ENCODE data around the gene RFX3.

The RFX3 gene

DNA sequence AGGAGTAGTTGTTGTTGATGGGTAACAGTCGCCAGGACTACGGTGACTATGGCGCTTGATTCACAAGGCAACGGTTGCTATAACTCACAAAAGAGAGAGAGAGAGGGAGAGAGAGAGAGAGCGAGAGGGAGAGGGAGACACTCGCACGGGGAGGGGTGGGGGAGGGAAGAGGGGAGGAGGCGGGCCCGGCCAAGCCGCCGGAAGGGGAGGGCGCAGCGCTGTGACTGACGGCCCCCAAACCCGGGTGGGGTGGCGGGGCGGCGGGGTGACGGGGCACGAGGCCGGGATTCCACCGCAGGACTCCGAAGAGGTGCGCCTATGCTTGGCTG, at the start of gene RFX3:
Gene RFX3 (minus strand): TSS at position 166 of the 329 bp plus-strand sequence. CDS start 130,413 bp downstream, outside the sequence.
- peak; percentile 96 for DNase-seq

DNA sequence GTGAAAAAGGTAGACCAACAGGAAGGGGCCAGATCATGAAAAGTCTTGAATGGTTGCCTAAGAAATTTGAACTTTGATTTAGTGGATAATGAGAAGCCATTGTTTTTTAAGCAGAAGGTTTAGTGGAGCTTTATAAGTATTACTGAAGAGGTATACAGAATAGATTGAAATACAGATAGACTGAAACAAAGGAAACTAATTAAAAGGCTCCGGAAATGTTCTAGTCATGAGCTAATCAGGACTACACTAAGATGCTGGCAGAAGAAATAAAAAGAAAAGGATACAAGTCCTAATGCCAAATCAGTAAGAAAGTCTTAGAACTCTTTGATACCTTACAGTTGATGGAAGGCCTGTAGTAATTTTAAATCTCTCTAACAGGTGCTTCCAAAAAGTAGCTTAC, 45.7 kb upstream of the RFX3 start:
- DNase-seq: no peak

DNA sequence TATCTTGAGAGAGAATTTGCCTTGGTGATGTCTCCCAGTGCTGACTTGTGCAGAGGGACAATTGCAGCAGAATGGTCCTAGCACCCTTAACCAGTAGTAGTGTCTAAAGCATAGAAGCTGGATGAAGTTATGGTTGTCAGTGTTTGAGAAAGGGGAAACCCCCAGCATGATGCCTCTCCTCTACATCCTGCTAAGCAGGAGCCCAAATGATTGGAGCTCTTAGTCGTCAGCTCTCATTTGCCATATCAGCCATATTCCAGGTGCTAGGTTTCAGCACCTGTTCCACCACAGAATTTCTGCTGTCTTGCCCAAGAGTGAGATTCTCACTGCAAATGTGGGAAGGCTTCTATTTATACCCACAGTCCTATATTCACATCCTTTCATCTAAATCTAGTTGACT, 43.7 kb upstream of the RFX3 start:
- no peak for DNase-seq

DNA sequence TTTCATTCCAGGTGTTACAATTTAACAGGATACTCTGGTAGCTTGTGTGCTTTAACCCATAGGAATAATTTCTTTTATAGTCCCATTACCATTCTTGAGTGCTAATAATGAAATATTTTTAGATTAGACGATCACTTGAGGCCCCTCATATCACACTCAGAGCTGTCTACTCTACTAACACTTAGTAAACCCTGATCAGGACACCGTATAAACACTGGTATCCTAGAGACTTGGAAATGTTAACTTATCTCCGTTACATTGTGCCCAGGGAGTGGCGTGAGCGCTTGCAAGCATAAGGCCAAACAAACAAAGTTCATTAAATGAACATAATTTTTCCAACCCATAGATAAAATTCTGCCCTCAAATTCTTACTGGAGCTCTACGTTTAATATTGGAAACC, 42.2 kb upstream of the RFX3 start:
- no peak for DNase-seq

DNA sequence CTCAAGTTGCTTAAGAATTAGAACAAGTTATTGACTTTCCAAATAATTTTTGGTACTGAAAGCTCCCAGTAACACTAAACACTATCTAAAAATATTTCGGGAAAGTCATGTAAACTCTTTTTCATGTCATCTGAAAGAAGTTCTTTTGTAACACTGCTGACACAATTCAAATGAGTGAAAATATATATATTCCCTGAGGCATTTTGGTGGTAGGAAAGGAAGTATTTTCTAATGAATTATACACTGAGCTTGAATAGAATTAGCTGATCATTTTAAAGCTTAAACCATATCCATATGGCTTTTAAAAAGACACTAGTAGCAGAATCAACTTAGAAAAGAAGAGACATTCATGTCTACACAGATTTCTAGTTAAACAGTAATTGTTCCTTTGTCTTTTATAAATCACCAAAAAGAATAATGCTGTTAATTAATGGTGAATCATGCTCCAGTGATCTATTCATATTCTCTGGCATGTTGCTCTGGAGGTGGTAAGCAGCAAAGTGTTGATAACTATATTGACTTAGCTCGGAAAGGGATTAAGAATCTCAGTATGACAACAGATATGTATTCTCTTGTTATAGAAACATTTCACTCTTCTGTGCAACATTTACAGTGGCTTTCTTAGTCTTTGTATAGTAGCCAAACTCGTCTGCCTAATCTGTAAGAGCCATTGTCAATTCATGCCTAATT, 27.4 kb upstream of the RFX3 start:
- no peak for DNase-seq

DNA sequence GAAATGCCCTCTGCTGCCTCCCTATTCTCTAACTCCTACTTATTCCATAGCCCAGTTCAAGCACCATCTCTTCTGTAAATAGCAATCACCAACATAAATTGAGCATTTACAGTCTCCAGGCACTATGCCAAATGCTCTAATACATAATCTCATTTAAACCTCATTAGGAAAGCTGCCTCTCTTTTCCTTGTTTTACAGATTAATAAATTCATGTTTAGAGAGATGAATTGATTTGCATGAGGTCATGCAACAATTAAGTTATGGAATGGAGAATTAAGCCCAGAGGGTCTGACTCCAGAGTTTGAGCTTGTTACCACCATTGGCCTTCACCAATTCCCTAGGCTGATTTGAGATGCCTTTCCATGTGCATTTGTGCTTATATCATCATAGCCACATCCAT, 23.4 kb upstream of the RFX3 start:
- no peak for DNase-seq

DNA sequence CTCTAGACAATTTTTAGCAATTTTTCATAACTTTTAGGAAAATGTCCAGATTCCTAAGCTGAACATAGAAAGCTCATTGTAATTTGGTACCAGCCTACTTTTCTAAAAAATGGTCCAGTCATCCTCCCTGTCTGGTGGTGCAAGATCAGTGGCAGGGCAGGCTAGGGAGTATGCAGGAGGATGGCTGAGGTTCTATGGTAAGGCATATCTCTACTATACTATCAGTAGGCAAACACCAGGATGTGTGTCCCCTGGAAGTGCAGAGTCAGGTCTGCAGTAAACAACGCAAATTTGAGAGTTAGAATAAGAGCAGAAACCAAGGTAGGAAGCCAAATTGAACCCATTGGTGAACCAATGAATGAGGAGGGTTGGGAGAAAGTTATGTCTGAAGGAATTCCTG, 22.8 kb upstream of the RFX3 start:
- no peak for DNase-seq

DNA sequence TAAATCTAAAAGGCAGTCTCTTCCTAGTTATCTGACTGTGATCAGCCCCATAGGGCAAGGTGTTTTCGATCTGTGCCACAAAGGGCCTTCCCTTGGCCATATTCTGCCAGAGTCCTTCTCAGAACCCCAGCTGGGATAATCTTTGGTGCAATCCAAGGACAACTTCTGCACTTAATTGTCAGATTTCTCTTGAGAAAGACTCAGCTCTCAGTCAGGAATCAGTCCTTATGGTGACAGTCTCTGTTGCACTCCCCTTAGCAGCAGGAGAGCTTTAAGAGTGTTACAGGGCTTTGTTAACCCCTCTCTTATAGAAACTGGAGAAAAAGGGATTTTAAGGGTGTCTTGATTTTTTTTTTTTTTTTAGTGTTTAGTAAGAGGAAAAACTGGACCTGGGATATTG, 15.4 kb upstream of the RFX3 start:
- DNase-seq: no peak

DNA sequence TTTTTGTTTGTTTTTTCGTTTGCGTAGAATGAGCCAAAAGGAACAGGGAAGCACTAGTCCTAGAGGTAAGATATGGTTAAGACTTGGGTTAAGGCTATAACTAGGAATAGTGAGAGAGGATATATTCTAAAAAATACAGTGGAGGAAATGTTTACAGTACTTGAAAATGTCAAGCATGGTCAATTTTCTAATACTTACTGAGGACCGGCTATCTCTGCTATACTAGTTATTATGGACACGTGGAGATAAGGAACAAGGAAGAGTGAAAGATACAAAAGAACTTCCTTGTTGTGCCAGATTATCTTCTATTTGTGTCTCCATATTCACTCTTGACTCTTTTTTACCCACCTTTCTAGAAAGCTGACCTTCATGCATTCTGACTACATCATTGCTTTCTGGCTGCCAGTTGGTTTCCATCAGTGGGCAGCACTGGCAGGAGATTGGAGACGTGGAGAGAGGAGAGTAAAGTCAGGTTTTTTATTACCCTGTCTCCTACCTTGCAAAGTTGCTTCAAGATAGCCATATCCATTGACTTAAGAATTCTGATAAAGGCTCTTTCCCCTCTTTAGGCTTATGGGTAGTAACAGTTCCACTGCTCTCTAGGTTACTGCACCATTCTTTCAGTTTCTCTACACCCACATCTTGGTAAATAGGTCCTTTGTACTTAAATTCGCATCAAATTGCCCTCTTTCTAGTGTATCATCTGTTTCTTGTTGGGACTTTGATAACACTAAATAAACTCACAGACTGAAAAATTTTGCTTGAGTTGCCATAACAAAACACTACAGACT, 9.0 kb upstream of the RFX3 start:
- DNase-seq: peak; percentile 18

DNA sequence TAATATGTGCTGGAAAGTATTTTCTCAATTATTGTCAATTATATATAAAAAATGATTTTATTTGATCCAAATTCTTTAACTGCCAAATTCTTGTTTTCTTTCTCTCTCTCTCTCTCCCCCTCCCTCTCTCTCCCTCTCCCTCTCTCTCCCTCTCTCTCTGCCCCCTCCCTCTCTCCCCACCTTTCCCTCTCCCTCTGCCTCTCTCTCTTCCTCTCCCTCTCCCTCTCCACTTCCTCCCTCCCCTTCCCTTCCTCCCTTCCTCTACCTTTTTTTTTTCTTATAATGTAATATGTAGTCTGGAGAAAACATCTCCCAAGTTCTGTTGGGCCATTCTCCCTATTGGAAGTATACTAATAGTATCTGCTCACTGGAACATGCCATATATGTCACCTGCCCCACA, 6.4 kb upstream of the RFX3 start:
- no peak for DNase-seq

DNA sequence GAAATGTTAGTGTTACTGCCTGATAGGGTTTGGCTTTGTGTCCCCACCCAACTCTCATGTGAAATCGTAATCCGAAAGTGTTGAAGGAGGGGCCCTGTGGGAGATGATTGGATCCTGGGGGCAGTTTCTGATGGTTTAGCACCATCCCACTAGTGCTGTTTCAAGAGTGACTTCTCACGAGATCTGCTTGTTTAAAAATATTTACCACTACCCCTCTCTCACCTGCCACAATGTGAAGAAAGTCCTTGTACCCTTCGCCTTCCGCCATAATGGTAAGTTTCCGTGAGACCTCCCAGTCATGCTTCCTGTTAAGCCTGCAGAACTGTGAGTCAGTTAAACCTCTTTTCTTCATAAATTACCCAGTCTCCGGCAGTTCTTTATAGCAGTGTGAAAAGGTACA, 2.6 kb upstream of the RFX3 start:
- peak; percentile 96 for DNase-seq

DNA sequence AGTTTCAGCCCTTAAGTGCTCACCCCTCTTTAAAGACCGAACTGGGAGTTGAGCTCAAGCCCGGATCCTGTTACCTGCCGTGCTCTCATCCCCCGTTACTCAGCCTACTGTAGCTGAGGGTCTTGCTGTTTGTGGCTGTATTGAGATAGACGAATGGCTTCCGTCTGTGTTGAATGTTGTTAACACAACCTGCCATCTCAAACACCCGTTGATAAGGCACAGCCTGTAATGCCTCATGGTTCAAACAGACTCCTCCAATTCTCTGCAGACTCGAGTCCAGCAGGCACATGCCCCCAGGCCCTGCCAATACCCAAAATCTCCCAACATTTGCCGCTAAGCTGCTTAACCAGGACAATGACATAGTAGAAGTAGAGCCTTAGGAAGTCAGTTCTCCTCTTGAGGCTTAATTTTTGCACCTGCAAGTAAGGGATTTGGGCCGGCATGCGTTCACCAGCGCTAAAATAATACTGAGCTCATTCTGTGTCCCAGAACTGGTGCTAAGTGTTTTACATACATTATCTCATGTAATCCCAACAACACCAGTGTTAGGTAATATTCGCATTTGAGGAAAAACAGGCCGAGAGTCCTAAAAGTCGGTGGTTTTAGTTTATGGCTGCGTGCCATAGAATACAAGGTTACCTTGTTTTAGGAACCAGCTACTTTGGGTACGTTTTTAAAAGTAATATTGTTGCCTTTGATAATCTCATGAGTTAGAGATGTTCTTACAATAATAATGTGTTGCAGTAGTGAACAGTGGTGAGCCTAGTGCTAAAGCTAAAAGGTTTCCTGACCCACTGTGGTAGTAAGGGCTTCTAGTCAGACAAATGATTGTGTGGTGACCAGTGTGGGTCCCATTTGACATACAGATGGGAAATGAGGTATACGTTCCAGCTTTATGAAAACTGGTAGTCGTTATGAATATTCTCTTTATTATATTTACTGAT, 1.5 kb upstream of the RFX3 start:
- DNase-seq: peak; percentile 71

DNA sequence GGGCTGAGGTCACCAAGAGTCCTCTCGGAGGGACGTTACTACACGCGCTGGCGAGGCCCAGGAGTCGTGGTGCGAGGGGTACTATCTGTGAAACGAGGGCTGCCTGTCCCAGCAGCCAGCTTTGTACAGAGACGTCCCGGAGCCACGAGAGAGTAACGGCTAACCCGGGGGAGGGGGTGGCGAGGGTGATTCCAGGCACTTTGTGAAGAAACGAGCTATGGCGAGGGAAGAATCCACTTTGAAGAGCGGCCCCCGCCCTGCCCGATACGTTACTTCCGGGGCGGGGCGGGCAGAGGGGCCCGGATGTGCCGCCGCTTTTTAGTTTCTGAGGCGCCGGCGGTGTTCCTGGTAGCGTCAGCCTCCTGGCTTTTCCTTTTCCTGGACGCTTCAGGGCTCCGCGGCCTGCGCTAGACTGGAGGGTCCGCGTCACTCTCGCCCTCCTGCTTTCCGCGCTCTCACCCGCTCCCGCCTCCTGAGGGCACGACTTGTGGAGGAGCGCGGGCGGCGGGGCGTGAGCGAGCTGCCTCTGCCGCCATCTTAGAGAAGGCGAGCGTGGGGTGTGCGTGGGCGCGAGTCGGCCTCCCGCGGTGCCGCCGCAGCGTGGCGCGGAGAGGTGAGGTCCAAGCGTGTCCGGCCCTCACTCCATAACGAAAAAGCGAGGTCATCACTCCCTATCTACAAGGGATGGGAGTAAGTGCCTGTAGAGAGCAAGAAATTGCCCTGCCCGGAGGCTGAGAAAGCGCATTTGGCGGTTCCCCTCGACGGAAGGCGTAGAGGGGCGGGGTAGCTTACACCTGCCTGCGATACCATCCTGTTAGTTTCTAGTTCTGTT, 580 bp upstream of the RFX3 start:
- peak; percentile 93 for DNase-seq

DNA sequence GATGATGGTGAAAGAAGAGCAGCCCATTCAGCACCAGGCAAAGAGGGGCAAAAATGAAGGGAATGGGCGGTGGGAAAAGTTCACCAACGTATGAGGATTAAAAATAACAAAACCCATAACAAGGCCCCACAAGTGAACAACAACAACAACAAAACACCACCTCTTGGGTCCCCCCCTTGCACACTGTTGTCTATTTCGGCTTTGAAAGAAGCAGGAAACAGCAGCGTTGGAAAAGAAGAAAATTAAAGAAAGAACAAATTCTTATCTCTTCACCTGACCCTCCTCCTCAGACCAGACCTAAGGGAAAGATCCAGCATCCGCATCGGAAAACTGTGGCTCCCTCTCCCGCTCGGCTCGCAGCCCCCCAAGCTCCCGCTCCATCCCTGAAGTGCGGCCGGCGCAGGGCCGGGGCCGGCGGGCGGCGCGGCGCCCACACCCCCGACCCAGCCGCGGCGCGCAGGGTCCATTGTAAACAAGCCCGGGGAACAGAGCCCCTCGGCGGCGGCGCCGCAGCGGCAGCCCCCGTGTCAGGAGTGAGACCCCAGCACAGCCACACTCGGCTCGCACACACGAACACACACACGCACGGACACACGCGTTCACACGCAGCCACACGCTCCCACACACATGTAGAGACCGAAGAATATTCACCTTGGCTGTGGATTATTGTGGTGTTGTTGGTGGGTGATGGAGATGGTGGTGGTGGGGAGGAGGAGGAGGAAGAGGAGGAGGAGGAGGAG, 535 bp downstream of the RFX3 start:
- DNase-seq: no peak

DNA sequence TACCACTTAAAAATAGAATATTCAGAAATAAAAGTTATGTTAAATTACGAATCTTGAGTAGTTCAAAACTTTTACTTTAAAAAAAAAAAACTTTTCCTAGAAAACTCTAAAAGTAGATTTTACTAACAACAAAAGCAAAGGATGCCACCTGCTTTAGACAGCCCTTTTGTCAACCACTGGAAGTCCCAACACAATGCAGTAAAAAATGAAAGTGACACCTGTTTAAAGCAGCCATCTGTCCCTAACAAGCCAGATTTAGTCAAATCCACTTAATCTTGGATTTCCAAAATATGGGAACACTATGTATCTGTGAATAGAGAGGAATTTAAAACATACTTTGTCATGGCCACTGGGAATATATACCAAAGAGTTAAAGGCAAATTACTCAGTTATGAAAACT, 3.8 kb downstream of the RFX3 start:
- DNase-seq: no peak

DNA sequence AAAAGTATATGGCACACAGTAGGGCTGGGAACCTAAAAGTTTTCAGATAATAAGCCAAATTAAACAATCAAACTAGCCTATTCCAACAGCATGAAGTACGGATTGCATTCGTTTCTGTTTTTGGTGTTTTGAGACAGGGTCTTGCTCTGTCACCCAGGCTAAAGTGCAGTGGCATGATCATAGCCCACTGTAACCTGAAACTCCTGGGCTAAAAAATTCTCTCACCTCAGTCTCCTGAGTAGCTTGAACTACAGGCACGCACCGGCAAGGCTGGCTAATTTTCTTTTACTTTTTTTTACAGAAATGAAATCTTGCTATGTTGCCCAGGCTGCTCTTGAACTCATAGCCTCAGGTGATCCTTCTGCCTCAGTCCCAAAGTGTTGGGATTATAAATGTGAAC, 5.2 kb downstream of the RFX3 start:
- no peak for DNase-seq

DNA sequence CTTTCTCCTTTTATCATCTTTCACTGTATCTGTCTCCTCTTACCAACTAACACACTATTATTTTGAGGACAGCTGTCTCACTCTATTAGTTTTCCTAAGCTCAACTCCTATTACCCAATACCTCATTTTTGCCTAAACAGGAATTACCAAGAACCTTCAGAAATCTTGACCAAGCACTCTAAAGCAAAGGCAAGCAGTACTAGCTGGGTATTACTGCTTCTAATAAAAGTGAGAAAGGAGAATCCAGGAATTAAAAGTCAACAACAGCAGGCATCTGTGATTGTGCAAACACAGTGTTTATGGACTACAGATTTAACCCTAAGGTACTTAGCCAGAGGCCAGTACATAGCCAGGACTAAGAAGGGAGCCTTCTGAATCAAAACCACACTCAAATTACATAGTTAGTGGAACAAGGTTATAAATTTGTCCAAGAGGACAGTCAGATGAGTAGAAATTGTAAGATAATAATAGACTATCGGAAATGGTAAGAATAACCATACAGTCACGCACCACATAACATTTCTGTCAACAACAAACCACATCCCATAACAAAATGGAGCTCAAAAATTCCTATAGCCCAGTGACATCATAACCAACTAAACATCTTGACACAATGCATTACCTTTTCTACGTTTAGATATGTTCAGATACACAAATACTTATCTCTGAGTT, 8.3 kb downstream of the RFX3 start:
- DNase-seq: no peak

DNA sequence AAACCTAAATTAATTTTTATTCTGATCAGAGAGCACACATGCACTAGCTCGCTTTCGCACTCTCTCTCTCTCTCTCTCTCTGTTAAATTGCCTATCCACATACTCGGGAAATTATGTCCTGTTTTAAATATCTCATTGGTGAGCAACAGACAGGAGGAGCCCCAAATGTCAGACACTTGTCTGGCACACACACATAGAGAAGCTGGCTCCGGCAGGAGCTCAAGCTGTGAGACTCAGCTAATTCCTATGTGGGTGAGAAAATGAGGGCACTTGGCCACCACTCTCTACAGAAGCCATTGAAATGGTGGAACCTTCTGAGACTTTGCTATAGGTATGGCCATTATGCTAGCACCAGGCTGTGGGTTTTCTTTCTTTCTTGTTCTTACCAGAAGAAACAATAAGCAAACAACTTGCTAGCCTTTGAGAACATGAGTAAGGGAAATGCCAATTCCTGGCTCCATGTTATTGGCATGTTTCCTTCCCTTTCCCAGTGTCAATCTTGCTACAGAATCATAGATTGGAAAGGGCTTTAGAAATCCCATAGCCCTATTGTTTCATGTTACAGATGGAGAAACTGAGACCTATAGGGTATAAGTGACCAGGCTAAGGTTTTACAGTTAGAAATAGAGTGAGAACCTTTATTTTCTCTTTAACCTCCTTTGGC, 9.0 kb downstream of the RFX3 start:
- DNase-seq: no peak

DNA sequence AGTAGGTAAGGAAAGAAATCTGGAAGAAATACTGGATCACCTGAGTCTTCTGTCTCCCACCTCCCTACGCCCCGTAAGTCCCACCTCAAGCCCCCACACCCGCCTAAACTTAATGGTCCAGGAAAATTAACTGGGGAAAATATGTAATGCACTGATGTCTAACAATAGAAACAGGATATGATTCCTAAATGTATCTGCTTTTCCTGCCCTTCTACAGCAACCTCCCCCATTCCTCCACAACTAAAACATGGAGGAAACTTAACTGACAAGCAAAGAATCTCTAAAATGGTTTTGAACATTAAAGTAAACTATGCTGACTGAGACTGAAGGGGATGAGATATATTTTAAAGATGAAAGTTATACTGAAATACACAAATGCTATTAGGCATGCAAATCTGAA, 10.4 kb downstream of the RFX3 start:
- no peak for DNase-seq

DNA sequence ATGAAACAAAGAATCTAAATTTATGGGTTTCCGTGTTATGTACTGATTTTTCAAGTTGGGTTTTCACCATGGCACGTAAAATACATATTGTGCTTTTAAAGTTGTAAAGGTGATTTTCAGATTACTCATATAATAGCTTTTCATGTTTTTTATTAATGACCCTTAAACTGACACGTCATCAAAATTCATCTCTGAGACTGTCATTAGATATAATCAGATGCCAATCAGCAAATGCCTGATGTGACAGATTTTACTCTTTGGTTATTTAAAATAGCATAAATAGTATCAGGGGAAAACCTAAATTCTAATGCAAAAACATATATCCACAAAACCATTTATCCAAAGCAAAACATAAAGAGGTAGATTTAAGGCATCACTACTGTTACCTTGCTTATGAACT, 11.0 kb downstream of the RFX3 start:
- no peak for DNase-seq

Measured in hematopoietic multipotent progenitor cell treated with erythropoietin and hydrocortisone succinate and interleukin-3 and kit ligand, for 6 days (in vitro differentiated cells).